ENCODE data around the gene MFSD2B. TPM values are rescaled to one million over a fixed set of nuclear protein-coding genes. Genes with fewer than 3 reads are reported as not detected.

Gene MFSD2B
- total RNA-seq, 6 experiments from 2014 or later, result 0.07 to 0.62 (median 0.22) TPM; not detected in 3

DNA sequence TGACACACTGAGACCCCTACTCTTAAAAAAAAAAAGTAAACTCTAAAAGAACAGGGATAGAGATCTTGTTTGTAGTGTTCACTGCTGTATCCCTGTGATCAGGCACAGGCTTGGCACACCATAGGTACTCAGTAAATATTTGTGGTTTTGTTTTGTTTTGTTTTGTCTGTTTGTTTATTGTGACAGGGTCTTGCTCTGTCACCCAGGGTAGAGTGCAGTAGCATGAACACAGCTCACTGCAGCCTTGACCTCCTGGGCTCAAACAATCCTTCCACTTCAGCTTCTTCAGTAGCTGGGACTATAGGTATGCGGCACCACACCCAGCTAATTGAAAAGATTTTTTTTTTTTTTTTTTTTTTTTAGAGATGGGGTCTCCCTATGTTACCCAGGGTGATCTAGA lies 43.1 kb downstream of the MFSD2B start:
- Histone ChIP-seq H3K36me3 (no peaks in the 10 kb centered on the region), H3K9me3 (no peaks in the 10 kb centered on the region), H3K4me1 (peaks cover 0 to 18% (median 0%) of the 10 kb centered on the region in 4 donors), H3K4me3 (no peak overlapping the region), H3K27ac (no peak overlapping the region), H3K27me3 (no peaks in the 10 kb centered on the region)
- intact Hi-C loops (cut with DNase I), result no loop called here
- DNase-seq (no peak), ATAC-seq (no peak)
- 78% methylated on average over 1 of the region's 1 CpG for WGBS (ENCODE audit: insufficient coverage, low coverage, low lambda C conversion rate, missing lambda C conversion rate)
- TF ChIP-seq, protein P1, sequence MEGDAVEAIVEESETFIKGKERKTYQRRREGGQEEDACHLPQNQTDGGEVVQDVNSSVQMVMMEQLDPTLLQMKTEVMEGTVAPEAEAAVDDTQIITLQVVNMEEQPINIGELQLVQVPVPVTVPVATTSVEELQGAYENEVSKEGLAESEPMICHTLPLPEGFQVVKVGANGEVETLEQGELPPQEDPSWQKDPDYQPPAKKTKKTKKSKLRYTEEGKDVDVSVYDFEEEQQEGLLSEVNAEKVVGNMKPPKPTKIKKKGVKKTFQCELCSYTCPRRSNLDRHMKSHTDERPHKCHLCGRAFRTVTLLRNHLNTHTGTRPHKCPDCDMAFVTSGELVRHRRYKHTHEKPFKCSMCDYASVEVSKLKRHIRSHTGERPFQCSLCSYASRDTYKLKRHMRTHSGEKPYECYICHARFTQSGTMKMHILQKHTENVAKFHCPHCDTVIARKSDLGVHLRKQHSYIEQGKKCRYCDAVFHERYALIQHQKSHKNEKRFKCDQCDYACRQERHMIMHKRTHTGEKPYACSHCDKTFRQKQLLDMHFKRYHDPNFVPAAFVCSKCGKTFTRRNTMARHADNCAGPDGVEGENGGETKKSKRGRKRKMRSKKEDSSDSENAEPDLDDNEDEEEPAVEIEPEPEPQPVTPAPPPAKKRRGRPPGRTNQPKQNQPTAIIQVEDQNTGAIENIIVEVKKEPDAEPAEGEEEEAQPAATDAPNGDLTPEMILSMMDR (IDR thresholded peaks at IDR 0.05), result no peak
- no peak for TF ChIP-seq POLR2A (IDR thresholded peaks at IDR 0.05)

DNA sequence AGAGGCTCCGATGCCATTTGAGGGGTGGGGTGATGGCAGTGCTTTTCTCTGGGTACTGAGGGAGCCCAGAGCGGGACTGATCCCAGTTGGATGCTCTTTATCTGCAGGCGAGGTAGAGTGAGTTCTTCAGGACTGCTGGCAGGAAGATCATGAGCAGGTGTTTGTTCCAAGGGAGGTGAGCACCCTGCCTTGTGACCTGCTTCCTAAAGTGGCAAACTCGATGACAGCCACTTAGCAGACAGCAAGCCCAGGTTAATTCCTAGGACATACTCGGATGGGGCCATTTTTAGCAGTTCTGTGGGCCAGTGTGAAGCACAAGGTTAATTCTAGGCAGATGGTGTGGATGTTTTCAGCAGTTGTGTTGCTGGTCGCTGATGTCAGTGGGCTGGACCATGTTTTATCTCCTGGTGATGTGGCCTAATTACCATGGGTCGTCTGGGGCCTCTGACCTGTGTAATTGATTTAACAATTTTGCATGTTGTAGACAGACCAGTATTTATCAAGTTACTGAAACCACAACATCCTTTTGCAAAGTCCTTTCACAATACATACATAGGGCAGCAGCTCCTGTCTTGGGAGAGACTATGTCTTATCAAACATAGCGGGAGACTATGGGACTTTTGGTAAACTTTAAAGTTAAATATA lies 44.6 kb downstream of the MFSD2B start:
- H3K4me1 ChIP-seq, result peaks cover 0 to 17% (median 0%) of the 10 kb centered on the region in 4 donors
- intact Hi-C loops (cut with DNase I), result no loop called here
- 61% methylated on average over 4 of the region's 8 CpGs for WGBS (ENCODE audit: insufficient coverage, low coverage, low lambda C conversion rate, missing lambda C conversion rate)

DNA sequence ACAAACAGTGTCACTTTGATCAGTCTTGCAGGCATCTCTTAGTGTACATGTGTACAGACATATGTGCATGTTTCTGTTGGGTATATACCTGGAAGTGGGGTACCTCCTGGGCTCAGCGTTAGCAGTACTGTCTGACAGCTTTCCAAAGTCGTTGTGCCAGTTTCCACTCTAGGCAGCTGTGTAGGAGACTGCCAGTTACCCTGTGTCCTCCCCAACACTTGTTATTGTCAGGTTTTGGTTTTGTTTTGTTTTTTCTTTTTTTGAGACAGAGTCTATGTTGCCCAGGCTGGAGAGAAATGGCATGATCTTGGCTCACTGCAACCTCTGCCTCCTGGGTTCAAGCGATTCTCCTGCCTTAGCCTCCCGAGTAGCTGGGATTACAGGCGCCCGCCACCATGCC lies 45.9 kb downstream of the MFSD2B start:
- peaks cover 0 to 15% (median 0%) of the 10 kb centered on the region in 4 donors for H3K4me1 ChIP-seq
- H3K4me3 ChIP-seq, result no peak overlapping the region
- 96% methylated on average over 4 of the region's 6 CpGs for WGBS (ENCODE audit: insufficient coverage, low coverage, low lambda C conversion rate, missing lambda C conversion rate)
- intact Hi-C loops (cut with DNase I), result no loop called here
- TF ChIP-seq, protein P1 (IDR thresholded peaks at IDR 0.05), result no peak
- TF ChIP-seq POLR2A (IDR thresholded peaks at IDR 0.05), result no peak
- H3K27ac ChIP-seq, result no peak overlapping the region
- DNase-seq, result no peak
- H3K9me3 ChIP-seq, result no peaks in the 10 kb centered on the region
- ATAC-seq, result no peak
- no peaks in the 10 kb centered on the region for H3K36me3 ChIP-seq
- no peaks in the 10 kb centered on the region for H3K27me3 ChIP-seq

More for the DNA sequence above, 44.6 kb downstream of the MFSD2B start:
- no peaks in the 10 kb centered on the region for H3K36me3 ChIP-seq
- ATAC-seq (no peak), DNase-seq (no peak)
- H3K9me3 ChIP-seq, result no peaks in the 10 kb centered on the region
- TF ChIP-seq, protein P1 (IDR thresholded peaks at IDR 0.05), result no peak
- TF ChIP-seq POLR2A (IDR thresholded peaks at IDR 0.05), result no peak
- H3K27ac ChIP-seq, result no peak overlapping the region
- no peaks in the 10 kb centered on the region for H3K27me3 ChIP-seq
- H3K4me3 ChIP-seq, result no peak overlapping the region

DNA sequence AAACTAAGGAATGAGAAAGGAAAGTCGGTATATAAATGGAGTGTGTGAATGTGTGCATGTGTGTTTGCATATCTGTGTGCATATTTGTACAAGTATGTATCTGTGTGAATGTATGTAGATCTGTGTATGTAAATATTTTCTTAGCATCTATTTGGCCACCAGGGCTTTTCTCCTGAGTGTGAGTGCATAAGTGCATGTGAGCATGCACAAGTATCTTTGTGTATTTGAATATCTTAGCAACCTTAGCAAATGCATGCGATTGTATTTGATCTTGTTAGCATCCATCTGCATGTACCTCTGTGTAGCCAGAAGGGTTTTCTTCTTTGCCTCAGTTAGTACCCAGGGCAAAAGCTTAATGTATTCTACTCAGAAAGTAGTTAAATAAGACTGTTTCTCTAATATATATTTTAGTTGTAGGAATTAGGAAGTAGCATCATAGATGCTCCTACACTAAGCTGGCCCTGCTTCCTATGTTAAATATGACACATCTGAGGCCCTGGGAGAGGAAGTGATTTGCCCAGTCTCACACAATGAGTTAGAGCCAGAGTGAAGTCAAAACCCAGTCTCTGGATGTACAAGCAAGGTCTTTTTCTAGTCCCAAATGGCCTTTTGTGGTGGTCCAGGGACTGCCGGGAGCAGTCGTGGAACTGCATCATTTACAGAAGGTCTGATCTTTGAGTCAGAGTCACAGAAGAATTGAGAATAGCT lies 48.8 kb downstream of the MFSD2B start:
- 88% methylated on average over 4 of the region's 4 CpGs for WGBS (ENCODE audit: insufficient coverage, low coverage, low lambda C conversion rate, missing lambda C conversion rate)
- no peaks in the 10 kb centered on the region for H3K9me3 ChIP-seq
- intact Hi-C loops (cut with DNase I), result no loop called here
- H3K36me3 ChIP-seq, result no peaks in the 10 kb centered on the region
- H3K4me1 ChIP-seq, result no peaks in the 10 kb centered on the region
- ATAC-seq (no peak), DNase-seq (no peak)
- H3K27ac ChIP-seq, result no peak overlapping the region
- H3K27me3 ChIP-seq, result no peaks in the 10 kb centered on the region
- no peak overlapping the region for H3K4me3 ChIP-seq
- TF ChIP-seq, protein P1 (IDR thresholded peaks at IDR 0.05), result no peak
- TF ChIP-seq POLR2A (IDR thresholded peaks at IDR 0.05), result no peak

All from right lobe of liver (tissue), 6 donors.